B cell (primary cell): ENCODE data around the gene LIPA. TPM values are rescaled to one million over a fixed set of nuclear protein-coding genes. Genes with fewer than 3 reads are reported as not detected.

Experiments
- ATAC-seq: fragments of 200-7000 bp; cut with Tn5 transposase; one replicate; pipeline ENCODE4 v1.10.0; 2021; ENCODE audit warnings: low read depth, mild to moderate bottlenecking, moderate number of reproducible peaks, moderate library complexity
- CTCF ChIA-PET: fragments of 350-600 bp; sonication (Branson Sonifier 250); formaldehyde crosslinking; loops from one replicate; lab custom pipeline; 2021; ENCODE audit warnings: antibody characterized with exemption, inconsistent platforms; lab: Charles Lee
- POLR2A ChIA-PET: fragments of 350-600 bp; sonication (Branson Sonifier 250); formaldehyde crosslinking; loops from one replicate; lab custom pipeline; 2021; ENCODE audit warnings: antibody characterized with exemption; lab: Charles Lee
- DNase-seq: peaks from one replicate; pipeline ENCODE4 v3.0.0; 2013
- H2AFZ ChIP-seq: 2 replicates; pipeline ENCODE4 v1.6.1; 2012; ENCODE audit warnings: mild to moderate bottlenecking, low read depth, low read length; ENCODE audit not compliant: insufficient read depth, poor library complexity, severe bottlenecking
- H3K27ac ChIP-seq, 2 donors: 1 replicate in 1 of 2; 2 replicates in 1 of 2; pipeline ENCODE4 v1.5.1; 2012 to 2013; ENCODE audit warnings: low read length in 2 of 2, mild to moderate bottlenecking in 2 of 2, moderate library complexity in 1 of 2
- H3K27me3 ChIP-seq, 4 experiments: fragments of 200-600 bp in 1 of 4; sonication (generic) in 1 of 4; replicated peaks in 1 of 4; 1 replicate in 2 of 4; 2 replicates in 2 of 4; pipeline versions ENCODE4 v1.6.1 to v1.7.0; 2013 to 2016; ENCODE audit warnings: low read length in 3 of 4, mild to moderate bottlenecking in 2 of 4, mixed read lengths in 1 of 4, moderate library complexity in 1 of 4; ENCODE audit not compliant: insufficient read depth in 4 of 4, control insufficient read depth in 3 of 4; ENCODE audit errors: control extremely low read depth in 1 of 4
- H3K36me3 ChIP-seq, 2 experiments: replicated peaks in 1 of 2; 1 replicate in 1 of 2; 2 replicates in 1 of 2; pipeline versions ENCODE4 v1.6.1 to v1.7.1; 2013; ENCODE audit warnings: low read length in 1 of 2; ENCODE audit not compliant: insufficient read depth in 2 of 2, control insufficient read depth in 1 of 2; ENCODE audit errors: control extremely low read depth in 1 of 2, extremely low read depth in 1 of 2
- H3K4me1 ChIP-seq, 2 donors: fragments of 200-600 bp in 1 of 2; sonication (generic) in 1 of 2; 1 replicate in 1 of 2; 2 replicates in 1 of 2; pipeline versions ENCODE4 v1.5.1 to v1.6.1; 2013 to 2017; ENCODE audit warnings: low read length in 2 of 2; ENCODE audit not compliant: control insufficient read depth in 2 of 2, insufficient read depth in 2 of 2
- H3K4me2 ChIP-seq: replicated peaks from 2 replicates; pipeline ENCODE3; 2012; ENCODE audit warnings: mild to moderate bottlenecking, low read depth, low read length; ENCODE audit not compliant: poor library complexity, severe bottlenecking
- H3K4me3 ChIP-seq, 5 experiments: fragments of 200-600 bp in 1 of 5; sonication (generic) in 1 of 5; 1 replicate in 3 of 5; 2 replicates in 2 of 5; pipeline versions ENCODE4 v1.5.1 to v1.7.0; 2011 to 2016; ENCODE audit warnings: low read length in 4 of 5, mild to moderate bottlenecking in 4 of 5, low read depth in 2 of 5, control low read depth in 1 of 5, moderate library complexity in 1 of 5; ENCODE audit not compliant: insufficient read depth in 1 of 5; ENCODE audit errors: control extremely low read depth in 1 of 5, extremely low read depth in 1 of 5
- H3K79me2 ChIP-seq: fragments of 200-600 bp; sonication (generic); one replicate; pipeline ENCODE4 v1.6.0; 2016; ENCODE audit warnings: low read length; ENCODE audit not compliant: control insufficient read depth, insufficient read depth
- H3K9ac ChIP-seq: fragments of 200-600 bp; sonication (generic); 2 replicates; pipeline ENCODE4 v1.6.1; 2017; ENCODE audit warnings: mild to moderate bottlenecking, low read length, moderate library complexity
- H3K9me3 ChIP-seq, 3 donors: one replicate each; pipeline versions ENCODE4 v1.6.1 to v1.7.1; 2013; ENCODE audit warnings: low read length in 2 of 3; ENCODE audit not compliant: control insufficient read depth in 2 of 3, insufficient read depth in 1 of 3; ENCODE audit errors: control extremely low read depth in 1 of 3
- H4K20me1 ChIP-seq: 2 replicates; pipeline ENCODE4 v1.6.0; 2012; ENCODE audit warnings: mild to moderate bottlenecking, low read length; ENCODE audit not compliant: insufficient read depth, control insufficient read depth, poor library complexity, severe bottlenecking
- H3K27ac Mint-ChIP-seq: one replicate; pipeline ENCODE4 v1.8.0; 2021; ENCODE audit warnings: mixed read lengths
- H3K27me3 Mint-ChIP-seq: one replicate; pipeline ENCODE4 v1.8.0; 2021; ENCODE audit warnings: mixed read lengths
- H3K4me1 Mint-ChIP-seq: one replicate; pipeline ENCODE4 v1.8.0; 2021; ENCODE audit warnings: mixed read lengths
- H3K4me3 Mint-ChIP-seq: one replicate; pipeline ENCODE4 v1.8.0; 2021; ENCODE audit warnings: mixed read lengths
- H3K9me3 Mint-ChIP-seq: one replicate; pipeline ENCODE4 v1.8.0; 2022; ENCODE audit warnings: mixed read lengths; ENCODE audit not compliant: insufficient read depth
- CTCF ChIP-seq: fragments of 200-600 bp; IDR thresholded peaks from one replicate; pipeline ENCODE4 v1.8.0; 2022; ENCODE audit warnings: antibody characterized with exemption, mild to moderate bottlenecking
- EZH2 ChIP-seq: IDR thresholded peaks from 2 replicates; pipeline ENCODE4 v1.6.1; 2012; ENCODE audit warnings: borderline replicate concordance, low read depth, mild to moderate bottlenecking, moderate library complexity, low read length; ENCODE audit not compliant: insufficient read depth, poor library complexity, severe bottlenecking
- WGBS: methylation state at CpG from one replicate; pipeline ENCODE4 v1.1.5; 2013; ENCODE audit warnings: missing lambda C conversion rate; ENCODE audit not compliant: insufficient coverage; 5-methylcytosine and 5-hydroxymethylcytosine counted together
- intact Hi-C: fragments of 100-400 bp; cut with micrococcal nuclease; formaldehyde crosslinking; loops from one replicate; pipeline ENCODE4 v1.10.0; 2022
- polyA plus RNA-seq: library from polyadenylated mRNA; depleted of rRNA; stranded (reverse); fragments of >200 nt; gene quantifications from 2 replicates; pipeline ENCODE4 v1.2.3, GENCODE V29; 2012
- total RNA-seq, 2 donors: library from RNA; stranded (reverse); fragments of 120-200 nt in 1 of 2; gene quantifications; 1 replicate in 1 of 2; 2 replicates in 1 of 2; pipeline versions ENCODE4 v1.2.3 to v1.2.4, GENCODE V29; 2013 to 2022

The LIPA gene
- total and polyA plus RNA-seq, 2 donors (not counting 1 experiment from before 2014, with no cell fraction given), result 16.4 to 36.5 TPM

DNA sequence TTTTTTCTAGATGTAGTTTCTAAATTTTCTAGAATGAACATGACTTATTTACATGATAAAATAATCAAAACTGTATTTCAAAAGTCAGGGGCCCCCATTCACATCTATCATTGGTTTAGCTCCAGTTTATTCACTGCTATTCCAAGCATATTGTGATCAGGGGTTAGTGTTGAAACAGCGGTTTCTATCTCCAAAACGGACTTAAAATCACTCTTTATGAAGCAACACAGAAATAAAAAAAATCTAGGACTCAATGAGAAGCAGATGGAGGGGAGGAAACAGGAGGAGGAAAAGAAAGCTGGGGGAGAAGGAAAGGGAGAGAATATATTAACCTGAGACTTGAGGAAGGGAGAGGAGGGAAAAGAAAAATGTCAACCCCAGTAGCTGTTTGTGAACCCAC lies 29.7 kb downstream of the LIPA start:
- Mint-ChIP-seq H3K27me3 (no peaks in the 10 kb centered on the region), H3K27ac (no peak overlapping the region), H3K4me1 (peaks cover 14% of the 10 kb centered on the region), H3K9me3 (no peaks in the 10 kb centered on the region), H3K4me3 (no peak overlapping the region)
- no peaks in the 10 kb centered on the region for H3K79me2 ChIP-seq
- ATAC-seq (no peak), DNase-seq (no peak)
- no peak overlapping the region for H3K27ac ChIP-seq
- H3K4me3 ChIP-seq, result no peak overlapping the region
- H3K4me2 ChIP-seq, result no peak overlapping the region
- peaks cover 5 to 6% of the 10 kb centered on the region in 2 donors for H3K4me1 ChIP-seq
- intact Hi-C loops, result no loop called here
- H3K27me3 ChIP-seq, result no peaks in the 10 kb centered on the region
- H3K36me3 ChIP-seq, result peaks cover 0 to 41% of the 10 kb centered on the region in 2 experiments
- ChIA-PET POLR2A (no interaction called here), CTCF (interaction anchor here (0.7 to 1.3 kb wide), 5 partner anchors 8 to 289 kb away, joined by 3 to 4 read pairs (median 3); no protein-coding TSS in a partner anchor)
- TF ChIP-seq CTCF, result no peak
- no peak for TF ChIP-seq EZH2
- H4K20me1 ChIP-seq, result no peaks in the 10 kb centered on the region
- no peaks in the 10 kb centered on the region for H3K9me3 ChIP-seq
- WGBS, result no CpG with 5 or more reads among the region's 2 CpGs
- no peak overlapping the region for H3K9ac ChIP-seq
- no peak overlapping the region for H2AFZ ChIP-seq

GRCh38 chr10:89219513-89220218 lies 31.9 kb downstream of the LIPA start:
- peaks cover 4 to 48% of the 10 kb centered on the region in 2 experiments for H3K36me3 ChIP-seq
- Mint-ChIP-seq H3K27ac (no peak overlapping the region), H3K4me1 (peaks cover 8% of the 10 kb centered on the region), H3K4me3 (no peak overlapping the region), H3K27me3 (no peaks in the 10 kb centered on the region), H3K9me3 (no peaks in the 10 kb centered on the region)
- no peaks in the 10 kb centered on the region for H3K27me3 ChIP-seq
- ATAC-seq, result no peak
- H3K9ac ChIP-seq, result no peak overlapping the region
- no peak for DNase-seq
- H3K4me2 ChIP-seq, result no peak overlapping the region
- intact Hi-C loops, result no loop called here
- H3K4me3 ChIP-seq, result no peak overlapping the region
- H3K79me2 ChIP-seq, result no peaks in the 10 kb centered on the region
- no peak for TF ChIP-seq EZH2
- no peak for TF ChIP-seq CTCF
- ChIA-PET CTCF (interaction anchor here (1.2 to 7.3 kb wide), 8 partner anchors 11 to 389 kb away, joined by 3 to 71 read pairs (median 18); partner anchors contain the start of genes CH25H and LIPA), POLR2A (no interaction called here)
- no peaks in the 10 kb centered on the region for H3K9me3 ChIP-seq
- no peak overlapping the region for H3K27ac ChIP-seq
- H3K4me1 ChIP-seq, result peaks cover 5 to 6% of the 10 kb centered on the region in 2 donors
- H4K20me1 ChIP-seq, result no peaks in the 10 kb centered on the region
- no peak overlapping the region for H2AFZ ChIP-seq
- 96% methylated on average over 4 of the region's 4 CpGs for WGBS
